ENCODE data around the gene RBMS3. TPM values are rescaled to one million over a fixed set of nuclear protein-coding genes. Genes with fewer than 3 reads are reported as not detected.
A peak's percentile ranks its signal among the peaks of the same experiment; 100 is the strongest.

Gene RBMS3
- total RNA-seq, 2 donors from 2014 or later = 40.7 to 53.2 TPM

- no peak for DNase-seq
- intact Hi-C loops (cut with DNase I) = no loop called here
- ATAC-seq = no peak
These were observed 612.2 kb downstream of the RBMS3 start for GRCh38 chr3:29892976-29893554.

DNA sequence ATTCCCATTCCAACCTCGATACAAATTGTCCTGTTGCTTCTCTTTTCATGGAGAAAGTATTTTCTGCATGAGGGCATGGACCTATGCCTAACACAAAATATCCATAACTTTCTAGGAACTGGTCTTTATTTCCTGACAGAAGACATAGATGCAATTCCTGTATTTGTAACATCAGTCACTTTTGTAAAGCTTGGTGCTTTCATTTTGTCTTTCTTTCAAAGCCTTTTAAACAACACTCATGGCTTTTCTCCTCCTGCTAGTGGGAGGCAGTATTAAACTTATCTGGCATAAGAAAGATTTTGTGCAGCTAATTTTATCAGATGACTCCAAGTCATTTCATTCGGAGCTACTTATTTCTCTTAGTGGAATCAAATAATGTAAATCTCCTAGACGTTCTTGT lies 616.0 kb downstream of the RBMS3 start:
- DNase-seq (no peak), ATAC-seq (no peak)
- intact Hi-C loops (cut with DNase I) = no loop called here

GRCh38 chr3:29898171-29898965 lies 617.5 kb downstream of the RBMS3 start:
- ATAC-seq = no peak
- intact Hi-C loops (cut with DNase I) = no loop called here
- DNase-seq = no peak

- DNase-seq (no peak), ATAC-seq (no peak)
- intact Hi-C loops (cut with DNase I) = no loop called here
These were observed 618.1 kb downstream of the RBMS3 start for GRCh38 chr3:29899021-29899420.

GRCh38 chr3:29901097-29901496 lies 620.2 kb downstream of the RBMS3 start:
- ATAC-seq = no peak
- intact Hi-C loops (cut with DNase I) = no loop called here
- DNase-seq = no peak

- ATAC-seq (no peak), DNase-seq (no peak)
- intact Hi-C loops (cut with DNase I) = no loop called here
These were observed 622.7 kb downstream of the RBMS3 start for GRCh38 chr3:29903600-29903999.

GRCh38 chr3:29906906-29907305 lies 626.0 kb downstream of the RBMS3 start:
- intact Hi-C loops (cut with DNase I) = no loop called here
- DNase-seq = no peak
- ATAC-seq = no peak

- intact Hi-C loops (cut with DNase I) = no loop called here
- ATAC-seq (no peak), DNase-seq (no peak)
These were observed 631.9 kb downstream of the RBMS3 start for GRCh38 chr3:29912600-29913288.

DNA sequence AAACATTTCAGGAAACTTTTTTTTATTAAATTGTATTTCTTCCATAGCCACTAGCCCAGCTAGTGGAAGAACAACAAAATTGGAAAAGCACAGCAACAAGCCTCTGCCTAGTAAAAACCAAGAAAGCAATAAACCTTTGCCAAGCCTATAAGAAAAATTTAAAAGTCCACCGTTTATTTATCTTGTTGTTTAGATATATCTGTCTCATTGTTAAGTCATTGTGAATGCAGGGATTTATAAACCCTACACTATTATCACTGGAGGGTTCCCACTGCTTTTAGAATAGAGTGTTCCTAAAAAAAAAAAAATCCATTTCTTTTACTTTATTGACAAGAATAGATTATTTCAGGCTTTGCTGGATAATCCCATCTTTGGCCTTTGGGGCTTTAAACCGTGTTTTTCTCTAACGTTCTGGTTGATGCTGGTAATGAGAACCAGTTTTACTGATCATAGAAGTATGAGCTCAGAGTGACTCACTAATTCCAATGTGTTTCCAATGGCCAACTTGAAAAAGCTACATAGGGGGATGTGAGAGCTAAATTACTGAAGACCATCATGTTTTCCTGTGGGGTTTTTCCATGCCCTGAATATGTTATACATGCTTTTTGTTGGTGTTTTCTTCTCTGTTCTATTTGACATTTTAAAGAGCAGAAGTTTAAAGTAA lies 634.1 kb downstream of the RBMS3 start:
- ATAC-seq = peak in 1 of 2 donors; percentile 56

DNA sequence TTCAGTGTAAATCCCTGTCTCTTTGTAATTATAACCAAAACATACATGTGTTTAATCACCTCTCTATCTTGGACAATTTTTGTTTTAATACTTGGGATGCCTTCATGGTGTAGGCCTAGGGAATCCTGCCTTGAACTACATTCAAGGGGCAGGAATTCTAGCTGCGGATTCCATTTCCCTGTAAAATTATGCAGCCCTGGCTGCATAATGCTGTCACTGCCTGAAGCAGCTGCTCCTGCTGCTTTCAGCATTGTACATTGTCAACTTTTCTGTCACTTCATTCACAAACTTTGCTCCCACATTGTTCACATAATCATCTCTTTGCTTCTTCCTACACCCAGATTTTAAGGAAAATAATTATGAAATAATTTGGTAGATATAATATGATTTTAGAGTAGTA lies 638.7 kb downstream of the RBMS3 start:
- intact Hi-C loops (cut with DNase I) = no loop called here
- ATAC-seq (no peak), DNase-seq (no peak)

More for the DNA sequence above, 634.1 kb downstream of the RBMS3 start:
- DNase-seq = no peak
- intact Hi-C loops (cut with DNase I) = no loop called here

DNA sequence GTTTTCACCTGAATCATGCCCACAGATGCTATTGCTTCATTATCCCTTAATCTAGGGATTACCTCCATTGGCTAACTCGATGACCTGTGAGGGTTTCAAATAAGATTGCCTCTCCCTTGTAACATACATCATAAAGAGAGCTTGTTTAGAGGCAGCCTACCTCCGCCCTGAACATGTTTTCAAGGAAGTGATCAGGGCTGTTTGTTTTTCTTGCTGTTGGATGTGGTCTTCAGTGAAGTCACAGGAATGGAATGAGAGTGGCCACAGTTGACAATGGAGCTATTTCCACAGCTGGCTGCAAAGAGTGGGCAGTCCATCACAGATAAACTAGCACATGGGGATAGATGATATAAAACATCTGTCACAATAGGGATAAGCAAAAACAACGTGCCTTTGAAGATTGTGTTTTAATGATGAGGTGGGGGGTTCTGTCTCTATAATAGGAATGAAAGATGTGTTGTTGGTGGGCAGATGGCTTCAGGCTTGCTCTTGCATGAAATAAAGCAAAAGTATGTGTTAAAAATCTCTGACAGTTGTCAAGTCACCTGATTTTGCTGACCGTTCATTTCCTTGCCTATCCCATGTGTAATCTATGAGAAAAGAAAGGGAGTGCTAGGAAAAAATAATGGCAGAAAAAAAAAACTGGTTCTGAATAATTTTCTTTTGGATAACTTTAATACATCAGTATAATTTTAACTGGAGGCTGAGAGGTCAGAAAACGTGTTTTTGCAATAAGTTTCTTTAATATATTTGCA lies 642.3 kb downstream of the RBMS3 start:
- peak; percentile 22 for DNase-seq
- intact Hi-C loops (cut with DNase I) = no loop called here
- ATAC-seq = peak; percentile 41 to 97

DNA sequence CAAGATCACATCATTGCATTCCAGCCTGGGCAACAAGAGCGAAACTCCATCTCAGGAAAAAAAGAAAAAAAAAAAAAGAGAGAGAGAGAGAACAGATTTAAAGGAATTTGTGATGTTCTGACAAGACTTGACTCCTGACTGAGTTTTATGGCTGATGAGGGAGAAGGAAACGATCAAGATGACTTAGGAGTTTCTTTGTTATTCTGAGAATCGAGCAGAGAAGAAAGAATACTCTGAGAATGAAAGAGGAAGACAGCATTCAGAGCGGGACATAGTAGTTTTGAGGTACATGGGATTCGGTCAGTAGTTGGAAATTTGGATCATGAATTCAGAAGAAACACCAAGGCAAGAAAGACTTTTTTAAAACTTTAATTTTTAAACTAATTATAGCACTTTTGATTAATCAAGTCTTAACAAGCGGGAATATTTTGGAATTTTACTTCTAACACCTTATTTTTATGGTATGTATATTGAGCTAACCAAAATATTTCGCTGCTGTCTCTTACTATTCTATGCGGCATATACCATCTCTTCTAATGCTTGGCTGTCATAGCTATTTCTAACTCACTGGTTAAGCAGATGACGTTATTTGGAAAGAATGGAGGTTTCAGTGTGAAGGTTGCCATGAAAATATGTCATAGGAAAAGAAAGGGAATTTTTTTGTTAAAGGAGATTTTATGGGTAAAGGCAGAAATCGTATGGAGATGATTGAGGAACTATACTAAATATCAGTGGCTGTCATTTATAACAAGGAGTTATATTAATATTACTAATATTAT lies 644.1 kb downstream of the RBMS3 start:
- DNase-seq (no peak), ATAC-seq (no peak)
- intact Hi-C loops (cut with DNase I) = no loop called here

GRCh38 chr3:29926378-29926777 lies 645.5 kb downstream of the RBMS3 start:
- intact Hi-C loops (cut with DNase I) = no loop called here

GRCh38 chr3:29932696-29933325 lies 651.9 kb downstream of the RBMS3 start:
- intact Hi-C loops (cut with DNase I) = no loop called here
- no peak for DNase-seq
- no peak for ATAC-seq

More at GRCh38 chr3:29926378-29926777, 645.5 kb downstream of the RBMS3 start:
- ATAC-seq (no peak), DNase-seq (no peak)

GRCh38 chr3:29933802-29934490 lies 653.1 kb downstream of the RBMS3 start:
- DNase-seq = no peak
- intact Hi-C loops (cut with DNase I) = no loop called here
- no peak for ATAC-seq

DNA sequence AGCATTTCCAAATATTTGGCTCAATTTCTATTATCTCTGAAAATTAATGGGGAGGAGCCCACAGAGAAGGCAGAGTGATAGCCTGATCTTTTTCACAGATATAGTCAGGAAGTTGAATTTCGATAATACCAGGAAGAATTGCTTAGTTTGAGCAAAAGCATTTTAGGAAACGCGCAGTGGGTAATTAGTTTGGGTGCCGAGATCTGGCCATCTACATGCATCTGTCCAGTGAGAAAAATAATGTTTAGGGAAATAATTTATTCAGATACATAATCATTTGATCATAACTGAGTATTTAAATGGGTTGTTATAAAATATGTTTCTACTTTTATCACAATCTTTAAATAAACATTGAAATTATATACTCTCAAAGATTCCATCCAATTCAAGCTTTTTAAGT lies 653.9 kb downstream of the RBMS3 start:
- intact Hi-C loops (cut with DNase I) = no loop called here
- DNase-seq (no peak), ATAC-seq (no peak)

GRCh38 chr3:29936054-29936453 lies 655.2 kb downstream of the RBMS3 start:
- ATAC-seq (no peak), DNase-seq (no peak)
- intact Hi-C loops (cut with DNase I) = no loop called here

All from left cardiac atrium (tissue), 4 donors.